ENCODE results near the gene IGF2BP3. TPM values are rescaled to one million over a fixed set of nuclear protein-coding genes. Genes with fewer than 3 reads are reported as not detected.

IGF2BP3 gene
- total RNA-seq, 1 experiment from 2014 or later: 111 TPM

DNA sequence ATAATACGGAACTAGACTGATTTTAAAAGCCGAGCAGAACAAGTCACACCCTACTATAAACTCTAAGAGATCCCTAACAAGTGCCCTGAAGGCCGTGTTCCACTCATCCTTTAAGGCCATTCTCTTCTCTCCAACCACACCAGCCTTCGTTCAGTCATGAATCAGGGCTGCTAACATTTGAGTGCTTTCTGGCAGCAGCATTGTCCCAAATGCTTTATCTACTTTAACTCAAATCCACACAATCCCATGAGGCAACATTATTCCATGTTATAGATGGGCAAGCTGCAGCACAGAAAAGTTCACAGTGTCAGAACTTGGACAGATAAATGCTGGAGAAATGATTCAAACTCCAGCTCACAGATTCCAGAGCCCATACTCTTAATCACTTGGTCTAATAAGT, 97.7 kb downstream of the IGF2BP3 start:
- no peak overlapping the region for H3K27ac Mint-ChIP-seq (ENCODE audit: unreplicated experiment)
- H3K27me3 Mint-ChIP-seq (ENCODE audit: unreplicated experiment): no peaks in the 10 kb centered on the region
- no peak overlapping the region for H3K4me3 Mint-ChIP-seq (ENCODE audit: low read depth, unreplicated experiment)
- CTCF ChIA-PET: interaction anchor here (0.8 kb wide), 1 partner anchor 8 kb away, joined by 4 read pairs; no protein-coding TSS in a partner anchor
- H3K36me3 Mint-ChIP-seq (ENCODE audit: insufficient read depth, unreplicated experiment): peaks cover 45% of the 10 kb centered on the region
- TF ChIP-seq, protein P1, sequence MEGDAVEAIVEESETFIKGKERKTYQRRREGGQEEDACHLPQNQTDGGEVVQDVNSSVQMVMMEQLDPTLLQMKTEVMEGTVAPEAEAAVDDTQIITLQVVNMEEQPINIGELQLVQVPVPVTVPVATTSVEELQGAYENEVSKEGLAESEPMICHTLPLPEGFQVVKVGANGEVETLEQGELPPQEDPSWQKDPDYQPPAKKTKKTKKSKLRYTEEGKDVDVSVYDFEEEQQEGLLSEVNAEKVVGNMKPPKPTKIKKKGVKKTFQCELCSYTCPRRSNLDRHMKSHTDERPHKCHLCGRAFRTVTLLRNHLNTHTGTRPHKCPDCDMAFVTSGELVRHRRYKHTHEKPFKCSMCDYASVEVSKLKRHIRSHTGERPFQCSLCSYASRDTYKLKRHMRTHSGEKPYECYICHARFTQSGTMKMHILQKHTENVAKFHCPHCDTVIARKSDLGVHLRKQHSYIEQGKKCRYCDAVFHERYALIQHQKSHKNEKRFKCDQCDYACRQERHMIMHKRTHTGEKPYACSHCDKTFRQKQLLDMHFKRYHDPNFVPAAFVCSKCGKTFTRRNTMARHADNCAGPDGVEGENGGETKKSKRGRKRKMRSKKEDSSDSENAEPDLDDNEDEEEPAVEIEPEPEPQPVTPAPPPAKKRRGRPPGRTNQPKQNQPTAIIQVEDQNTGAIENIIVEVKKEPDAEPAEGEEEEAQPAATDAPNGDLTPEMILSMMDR (IDR thresholded peaks at IDR 0.05; ENCODE audit: unreplicated experiment): no peak
- no TSS peak for BruUV-seq (replicated peaks)
- H3K9me3 Mint-ChIP-seq (ENCODE audit: low read depth, unreplicated experiment): no peaks in the 10 kb centered on the region
- intact Hi-C loops (cut with micrococcal nuclease; ENCODE audit: unreplicated experiment): no loop called here
- H3K4me1 Mint-ChIP-seq (ENCODE audit: low read depth, unreplicated experiment): peaks cover 71% of the 10 kb centered on the region
- DNase-seq: no peak

- no peak overlapping the region for H3K4me3 Mint-ChIP-seq (ENCODE audit: low read depth, unreplicated experiment)
- H3K36me3 Mint-ChIP-seq (ENCODE audit: insufficient read depth, unreplicated experiment): peaks cover 45% of the 10 kb centered on the region
- H3K27me3 Mint-ChIP-seq (ENCODE audit: unreplicated experiment): no peaks in the 10 kb centered on the region
- CTCF ChIA-PET: interaction anchor here (0.8 kb wide), 1 partner anchor 9 kb away, joined by 4 read pairs; no protein-coding TSS in a partner anchor
- peaks cover 62% of the 10 kb centered on the region for H3K4me1 Mint-ChIP-seq (ENCODE audit: low read depth, unreplicated experiment)
- H3K27ac Mint-ChIP-seq (ENCODE audit: unreplicated experiment): no peak overlapping the region
- TF ChIP-seq, protein P1 (IDR thresholded peaks at IDR 0.05; ENCODE audit: unreplicated experiment): no peak
- intact Hi-C loops (cut with micrococcal nuclease; ENCODE audit: unreplicated experiment): no loop called here
- BruUV-seq (replicated peaks): no TSS peak
- H3K9me3 Mint-ChIP-seq (ENCODE audit: low read depth, unreplicated experiment): no peaks in the 10 kb centered on the region
- no peak for DNase-seq
Observed at GRCh38 chr7:23371654-23372053, 98.6 kb downstream of the IGF2BP3 start.

- CTCF ChIA-PET: interaction anchor here (1.0 to 1.4 kb wide), 4 partner anchors 11 to 96 kb away, joined by 3 to 5 read pairs (median 4); no protein-coding TSS in a partner anchor
- no peak overlapping the region for H3K4me3 Mint-ChIP-seq (ENCODE audit: low read depth, unreplicated experiment)
- H3K9me3 Mint-ChIP-seq (ENCODE audit: low read depth, unreplicated experiment): no peaks in the 10 kb centered on the region
- H3K36me3 Mint-ChIP-seq (ENCODE audit: insufficient read depth, unreplicated experiment): peaks cover 37% of the 10 kb centered on the region
- H3K27me3 Mint-ChIP-seq (ENCODE audit: unreplicated experiment): no peaks in the 10 kb centered on the region
- BruUV-seq (replicated peaks): no TSS peak
- TF ChIP-seq, protein P1 (IDR thresholded peaks at IDR 0.05; ENCODE audit: unreplicated experiment): no peak
- peaks cover 50% of the 10 kb centered on the region for H3K4me1 Mint-ChIP-seq (ENCODE audit: low read depth, unreplicated experiment)
- peak overlapping the region; percentile 28 for H3K27ac Mint-ChIP-seq (ENCODE audit: unreplicated experiment)
- intact Hi-C loops (cut with micrococcal nuclease; ENCODE audit: unreplicated experiment): no loop called here
- no peak for DNase-seq
Observed at GRCh38 chr7:23369695-23370404, 100.4 kb downstream of the IGF2BP3 start.

- H3K9me3 Mint-ChIP-seq (ENCODE audit: low read depth, unreplicated experiment): no peaks in the 10 kb centered on the region
- peaks cover 49% of the 10 kb centered on the region for H3K4me1 Mint-ChIP-seq (ENCODE audit: low read depth, unreplicated experiment)
- no TSS peak for BruUV-seq (replicated peaks)
- intact Hi-C loops (cut with micrococcal nuclease; ENCODE audit: unreplicated experiment): no loop called here
- no peak overlapping the region for H3K27ac Mint-ChIP-seq (ENCODE audit: unreplicated experiment)
- no peak for DNase-seq
- H3K36me3 Mint-ChIP-seq (ENCODE audit: insufficient read depth, unreplicated experiment): peaks cover 37% of the 10 kb centered on the region
- no peak overlapping the region for H3K4me3 Mint-ChIP-seq (ENCODE audit: low read depth, unreplicated experiment)
- CTCF ChIA-PET: no interaction called here
- H3K27me3 Mint-ChIP-seq (ENCODE audit: unreplicated experiment): no peaks in the 10 kb centered on the region
- TF ChIP-seq, protein P1 (IDR thresholded peaks at IDR 0.05; ENCODE audit: unreplicated experiment): no peak
Observed at GRCh38 chr7:23369100-23369499, 101.2 kb downstream of the IGF2BP3 start.

All from Calu3 (cell line).